PC-3 (cell line): Measurements from ENCODE around the gene SLC35D1. TPM values are rescaled to one million over a fixed set of nuclear protein-coding genes. Genes with fewer than 3 reads are reported as not detected.
"Not testable (repeated sequence)": the region's sequence is repeated elsewhere in the genome, so short reads cannot be mapped to it uniquely, and the experiment has no call there.

Experiments used
- ATAC-seq: fragments of 200-7000 bp; cut with Tn5 transposase; 2 replicates; pipeline ENCODE4 v1.9.1; 2020; ENCODE audit warnings: mild to moderate bottlenecking, moderate library complexity
- BruUV-seq: library from RNA; stranded (reverse); fragments of 400-500 nt; replicated peaks from 2 replicates; lab custom pipeline; 2021; lab: Mats Ljungman, UMichigan
- CTCF ChIA-PET: fragments of 300-600 bp; sonication (Branson Sonifier 250); formaldehyde crosslinking; loops from one replicate; lab custom pipeline; 2022; ENCODE audit warnings: antibody characterized with exemption; lab: Charles Lee
- POLR2A ChIA-PET: fragments of 300-600 bp; sonication (Branson Sonifier 250); formaldehyde crosslinking; loops from one replicate; lab custom pipeline; 2022; ENCODE audit warnings: antibody characterized with exemption; ENCODE audit not compliant: unreplicated experiment; lab: Charles Lee
- DNase-seq: peaks from one replicate; pipeline ENCODE4 v3.0.0-alpha.2; 2015
- H2AFZ ChIP-seq: fragments of 300-600 bp; sonication (generic); 2 replicates; pipeline ENCODE4 v1.6.0; 2016; ENCODE audit warnings: antibody characterized with exemption, low read length
- H3F3A ChIP-seq: fragments of 300-600 bp; sonication (generic); one replicate; pipeline ENCODE4 v1.6.0; 2017; ENCODE audit warnings: antibody characterized with exemption, low read length, control low read depth, mild to moderate bottlenecking; ENCODE audit not compliant: unreplicated experiment
- H3K27ac ChIP-seq: fragments of 300-600 bp; sonication (generic); 2 replicates; pipeline ENCODE4 v1.5.1; 2016; ENCODE audit warnings: mild to moderate bottlenecking, low read length
- H3K27me3 ChIP-seq: fragments of 300-600 bp; sonication (generic); 2 replicates; pipeline ENCODE4 v1.6.1; 2016; ENCODE audit warnings: low read length, mixed read lengths
- H3K36me3 ChIP-seq: fragments of 300-600 bp; sonication (generic); 2 replicates; pipeline ENCODE4 v1.6.1; 2016; ENCODE audit warnings: low read depth, mixed run types, low read length, mixed read lengths
- H3K4me1 ChIP-seq: fragments of 300-600 bp; sonication (generic); 2 replicates; pipeline ENCODE4 v1.5.1; 2016; ENCODE audit warnings: low read length; ENCODE audit not compliant: insufficient read depth
- H3K4me2 ChIP-seq: fragments of 300-600 bp; sonication (generic); 2 replicates; pipeline ENCODE4 v1.6.0; 2016; ENCODE audit warnings: low read length
- H3K4me3 ChIP-seq: fragments of 300-600 bp; sonication (generic); 2 replicates; pipeline ENCODE4 v1.5.1; 2016; ENCODE audit warnings: mild to moderate bottlenecking, low read length, mixed read lengths
- H3K79me2 ChIP-seq: fragments of 300-600 bp; sonication (generic); 2 replicates; pipeline ENCODE4 v1.6.1; 2017; ENCODE audit warnings: low read length, mixed read lengths
- H3K9ac ChIP-seq: fragments of 300-600 bp; sonication (generic); 2 replicates; pipeline ENCODE4 v1.6.0; 2016; ENCODE audit warnings: mild to moderate bottlenecking, low read length
- H3K9me2 ChIP-seq: fragments of 300-600 bp; sonication (generic); replicated peaks from 2 replicates; pipeline ENCODE4 v1.6.1; 2016; ENCODE audit warnings: mixed run types, low read length, mixed read lengths
- H3K9me3 ChIP-seq: fragments of 300-600 bp; sonication (generic); 2 replicates; pipeline ENCODE4 v1.6.1; 2016; ENCODE audit warnings: low read length, mixed read lengths
- H4K20me1 ChIP-seq: fragments of 300-600 bp; sonication (generic); 2 replicates; pipeline ENCODE4 v1.6.1; 2016; ENCODE audit warnings: low read length, mixed read lengths
- CTCF ChIP-seq: fragments of 300-600 bp; sonication (generic); conservative IDR thresholded peaks from 2 replicates; pipeline ENCODE4 v1.5.1; 2017; ENCODE audit warnings: antibody characterized with exemption, low read depth, mild to moderate bottlenecking, low read length
- EZH2 ChIP-seq: fragments of 300-600 bp; sonication (generic); IDR thresholded peaks from one replicate; pipeline ENCODE4 v1.6.1; 2017; ENCODE audit warnings: antibody characterized with exemption, mild to moderate bottlenecking, low read length; ENCODE audit not compliant: unreplicated experiment
- EZH2phosphoT487 ChIP-seq: fragments of 300-600 bp; sonication (generic); IDR thresholded peaks from 2 replicates; pipeline ENCODE4 v1.6.1; 2018; ENCODE audit warnings: mild to moderate bottlenecking, antibody characterized with exemption, low read length, borderline replicate concordance
- intact Hi-C: fragments of 100-400 bp; cut with micrococcal nuclease; formaldehyde crosslinking; loops from 2 replicates; pipeline ENCODE4 v1.9.0; 2023
- total RNA-seq: library from RNA; depleted of rRNA; stranded (reverse); fragments of >200 nt; gene quantifications from 2 replicates; pipeline ENCODE4 v1.2.3, GENCODE V29; 2014

Gene SLC35D1
- total RNA-seq, 1 experiment from 2014 or later, result 6.1 TPM

- POLR2A ChIA-PET, result no interaction called here
- H3K9ac ChIP-seq, result no peak overlapping the region
These were observed 72.3 kb downstream of the SLC35D1 start for GRCh38 chr1:66981679-66982078.

GRCh38 chr1:66980745-66981367 lies 73.1 kb downstream of the SLC35D1 start:
- Histone ChIP-seq H4K20me1 (0 out of 2 replicates have a peak, but pooled peaks cover 3% of the 10 kb centered on the region), H3K4me3 (no peak overlapping the region), H3K4me2 (peak overlapping the region; percentile 14; the same call in 1 of the 2 replicates), H3K4me1 (peaks cover 15% of the 10 kb centered on the region), H2AFZ (no peak overlapping the region), H3K27ac (0 out of 2 replicates have a peak overlapping the region, but pooled peaks have one; percentile 8), H3K9me3 (no peaks in the 10 kb centered on the region), H3K27me3 (no peaks in the 10 kb centered on the region), H3K9me2 (no peaks in the 10 kb centered on the region), H3K9ac (no peak overlapping the region), H3K79me2 (no peaks in the 10 kb centered on the region), H3K36me3 (peaks cover 36% of the 10 kb centered on the region), H3F3A (no peaks in the 10 kb centered on the region)
- no TSS peak for BruUV-seq
- ChIA-PET POLR2A (no interaction called here), CTCF (no interaction called here)
- DNase-seq (peak; percentile 75), ATAC-seq (peak; percentile 94)
- intact Hi-C loops, result loop anchor here (2.0 kb wide), 1 partner anchor 46 kb away; no protein-coding TSS in a partner anchor
- TF ChIP-seq EZH2phosphoT487, result no peak

More at GRCh38 chr1:66981679-66982078, 72.3 kb downstream of the SLC35D1 start:
- H3K4me1 ChIP-seq, result peaks cover 15% of the 10 kb centered on the region
- H3K4me2 ChIP-seq, result no peak overlapping the region
- TF ChIP-seq EZH2, result no peak
- TF ChIP-seq CTCF, result no peak
- no peak for TF ChIP-seq EZH2phosphoT487
- no peaks in the 10 kb centered on the region for H3K9me2 ChIP-seq
- DNase-seq, result no peak
- H3K27me3 ChIP-seq, result no peaks in the 10 kb centered on the region
- intact Hi-C loops, result loop anchor here (2.0 kb wide), 1 partner anchor 47 kb away; no protein-coding TSS in a partner anchor
- CTCF ChIA-PET, result no interaction called here
- no peak overlapping the region for H2AFZ ChIP-seq
- H3K4me3 ChIP-seq, result no peak overlapping the region
- H3F3A ChIP-seq, result no peaks in the 10 kb centered on the region
- H3K9me3 ChIP-seq, result no peaks in the 10 kb centered on the region
- no peak overlapping the region for H3K27ac ChIP-seq
- ATAC-seq, result no peak
- peaks cover 38% of the 10 kb centered on the region for H3K36me3 ChIP-seq
- 0 out of 2 replicates have a peak, but pooled peaks cover 3% of the 10 kb centered on the region for H4K20me1 ChIP-seq
- no peaks in the 10 kb centered on the region for H3K79me2 ChIP-seq
- BruUV-seq, result no TSS peak

- DNase-seq, H3K79me2 ChIP-seq, BruUV-seq, H3K27me3 ChIP-seq, H3K4me3 ChIP-seq, H2AFZ ChIP-seq, H3F3A ChIP-seq, H3K27ac ChIP-seq, H4K20me1 ChIP-seq, POLR2A ChIA-PET, H3K9me3 ChIP-seq, H3K4me2 ChIP-seq, H3K9me2 ChIP-seq, CTCF ChIA-PET, ATAC-seq, H3K9ac ChIP-seq: not testable (repeated sequence)
- intact Hi-C loops, result loop anchor here (2.0 kb wide), 1 partner anchor 45 kb away; no protein-coding TSS in a partner anchor
- Histone ChIP-seq H3K4me1 (peaks cover 15% of the 10 kb centered on the region), H3K36me3 (peaks cover 32% of the 10 kb centered on the region)
These were observed 74.3 kb downstream of the SLC35D1 start for GRCh38 chr1:66979621-66980020.
